HG03342 (cell line): Measurements from ENCODE around the gene CR1.
A peak's percentile ranks its signal among the peaks of the same experiment; 100 is the strongest.
"Not testable (repeated sequence)": the region's sequence is repeated elsewhere in the genome, so short reads cannot be mapped to it uniquely, and the experiment has no call there.

Source experiments
- ATAC-seq: cut with Tn5 transposase; IDR thresholded peaks from one replicate; pipeline ENCODE4 v1.9.1; 2021; ENCODE audit warnings: mild to moderate bottlenecking, moderate library complexity; ENCODE audit not compliant: unreplicated experiment

CR1 gene

DNA sequence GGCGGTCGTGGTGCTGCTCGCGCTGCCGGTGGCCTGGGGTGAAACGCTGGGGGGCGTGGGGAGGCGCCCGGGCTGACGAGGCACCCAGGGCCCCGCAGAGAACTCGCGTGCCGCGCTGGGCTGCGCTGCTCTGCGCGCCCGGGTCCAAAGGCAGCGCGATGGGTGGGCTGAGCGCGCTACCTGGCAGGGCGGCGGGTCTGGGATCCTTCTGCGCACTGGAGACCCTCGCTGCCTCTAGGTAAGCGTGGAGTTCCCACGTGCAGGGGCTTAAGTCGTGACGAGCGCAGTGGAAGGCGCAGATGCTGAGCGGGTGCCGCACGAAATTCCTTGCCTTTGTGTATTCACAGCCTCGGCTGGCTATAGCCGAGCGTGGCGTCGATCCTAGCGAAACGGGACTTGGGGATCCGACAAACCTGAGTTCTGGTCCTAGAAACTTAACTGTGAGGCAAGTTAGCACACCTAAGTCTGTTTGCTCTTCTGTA is 173.6 kb downstream of the CR1 start:
- ATAC-seq, result no peak

DNA sequence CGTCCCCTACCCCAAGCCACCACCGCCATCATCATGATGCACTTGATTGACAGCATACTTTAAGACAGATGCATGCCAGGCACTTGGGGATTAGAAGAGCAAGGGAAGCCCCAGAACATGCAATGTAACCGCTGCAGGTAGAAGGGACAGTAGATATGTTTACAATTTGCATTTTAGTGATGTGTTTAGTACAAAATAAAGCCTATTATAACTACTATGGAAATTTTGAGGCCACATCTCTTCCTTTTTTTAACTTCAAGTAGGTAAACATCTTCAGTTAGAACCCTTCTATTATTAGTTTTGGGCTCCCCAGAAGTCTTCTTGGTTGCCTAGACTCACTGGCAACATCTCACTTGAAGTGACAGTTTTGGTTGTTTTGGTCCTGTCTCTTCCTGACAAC is 174.2 kb downstream of the CR1 start:
- ATAC-seq, result peak; percentile 57

DNA sequence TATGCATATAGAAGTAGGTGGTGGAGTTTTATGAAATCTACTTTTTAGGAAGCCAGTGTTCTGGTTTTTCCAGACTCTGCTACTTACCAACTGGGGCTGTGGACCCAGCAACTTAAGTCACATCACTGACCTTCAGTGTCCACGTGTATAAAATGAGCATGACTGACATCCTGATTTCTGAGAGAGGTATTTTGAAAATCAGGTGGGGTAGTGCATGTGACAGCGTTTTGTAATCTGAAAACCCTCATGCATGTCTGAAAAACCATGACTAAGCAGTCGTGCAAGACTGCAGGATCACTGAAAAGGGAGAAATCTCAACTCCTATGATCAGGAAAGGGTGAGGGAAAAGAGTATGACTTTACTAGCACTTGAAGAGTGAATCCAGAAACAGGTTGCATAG is 175.0 kb downstream of the CR1 start:
- ATAC-seq, result no peak

DNA sequence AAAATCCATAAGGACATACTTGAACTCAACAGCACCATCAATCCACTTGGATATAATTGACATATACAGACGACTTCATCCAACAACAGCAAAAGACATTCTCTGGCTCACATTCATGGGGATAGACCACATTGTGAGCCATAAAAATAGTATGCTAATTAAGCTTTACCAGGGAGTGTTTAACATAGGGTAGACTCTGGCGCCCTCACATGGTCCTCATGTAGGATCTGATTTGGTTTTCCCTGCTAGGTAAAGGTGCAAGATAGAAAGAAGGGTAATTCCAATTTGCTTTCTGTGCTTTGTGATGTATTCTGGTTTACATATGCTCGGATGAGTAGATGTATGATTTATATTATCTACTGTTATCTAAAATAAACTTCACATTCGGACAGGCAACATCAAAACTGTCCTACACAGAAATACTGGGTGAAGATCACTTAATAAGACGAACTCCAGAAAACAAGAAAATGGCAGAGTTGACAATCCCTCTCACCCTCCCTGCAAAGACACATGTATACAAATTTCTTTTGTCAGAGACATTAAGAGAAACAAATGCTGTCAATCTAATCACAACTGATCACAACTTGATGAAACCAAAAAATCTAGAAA is 176.7 kb downstream of the CR1 start:
- no peak for ATAC-seq

DNA sequence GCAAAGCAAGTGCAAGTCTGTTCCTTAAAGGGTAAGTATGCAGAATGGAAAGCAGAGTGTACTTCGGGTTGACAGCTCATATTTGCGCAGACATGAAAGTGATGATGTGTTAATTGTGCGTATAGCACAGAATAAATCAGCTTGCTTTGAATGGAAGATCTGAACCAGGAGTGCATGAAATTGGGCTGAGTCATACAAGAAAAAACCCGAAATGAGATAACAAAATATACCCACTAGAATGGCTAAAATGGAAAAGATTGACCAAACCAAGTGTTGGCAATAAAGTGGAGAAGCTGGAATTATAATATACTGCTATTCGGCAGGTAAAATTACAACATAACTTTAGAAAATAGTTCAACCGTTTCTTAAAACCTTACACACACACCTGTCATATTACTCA is 177.4 kb downstream of the CR1 start:
- no peak for ATAC-seq

- no peak for ATAC-seq
Observed at GRCh38 chr1:207676153-207676552, 180.2 kb downstream of the CR1 start.

DNA sequence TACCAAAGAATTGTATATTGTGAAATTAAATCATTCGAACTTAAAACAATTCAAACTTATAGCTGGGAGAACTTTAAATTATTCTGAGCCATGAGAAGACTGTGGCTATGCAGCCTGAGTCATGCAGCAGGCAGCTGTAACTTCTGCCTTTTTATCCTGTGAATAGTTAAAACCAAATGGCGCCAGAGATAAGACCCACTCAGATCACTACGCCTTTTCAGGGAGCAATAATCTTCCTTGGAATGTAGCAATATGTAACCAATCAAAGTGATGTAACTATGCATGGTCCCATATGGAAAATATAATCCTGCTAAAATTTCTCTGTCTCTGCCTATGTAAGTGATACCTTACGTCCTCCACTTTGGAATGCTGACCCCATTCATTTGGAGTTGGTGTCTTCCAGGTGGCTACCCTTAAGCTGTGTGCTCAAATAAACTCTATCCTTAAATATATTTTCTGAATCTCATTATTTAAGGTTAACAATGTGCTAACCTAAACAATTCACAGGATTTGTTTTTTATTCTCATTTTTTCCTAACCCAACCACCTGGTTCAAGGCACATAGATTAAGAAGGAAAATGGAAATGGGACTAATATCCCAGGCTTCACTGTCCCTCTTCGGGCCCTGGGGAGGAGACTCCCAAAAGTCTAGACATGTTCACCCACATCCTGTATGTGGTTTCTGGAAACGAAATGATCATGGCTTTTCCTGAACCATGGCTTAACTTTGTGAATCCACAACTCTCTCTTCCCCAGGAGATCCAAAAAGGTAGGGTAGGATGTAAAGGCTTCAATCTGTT is 184.8 kb downstream of the CR1 start:
- ATAC-seq, result not testable (repeated sequence)

GRCh38 chr1:207682872-207683434 is 187.0 kb downstream of the CR1 start:
- ATAC-seq, result not testable (repeated sequence)

DNA sequence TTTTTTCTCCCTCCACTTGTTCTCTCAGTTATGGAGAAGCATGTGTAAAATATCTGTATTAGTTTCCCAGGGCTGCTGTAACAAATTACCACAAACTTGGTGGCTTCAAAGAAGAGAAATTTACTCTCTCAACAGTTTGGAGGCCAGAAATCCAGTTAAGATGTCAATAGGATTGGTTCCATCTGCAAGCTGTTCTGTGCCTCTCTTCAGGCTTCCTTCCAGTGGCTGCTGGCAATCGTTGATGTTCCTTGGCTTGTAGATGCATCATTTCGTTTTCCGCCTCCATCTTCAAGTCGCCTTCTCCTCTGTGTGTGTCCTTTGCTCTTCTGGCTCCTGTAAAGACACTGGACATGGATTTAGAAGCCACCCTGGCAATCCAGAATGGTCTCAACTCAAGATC is 194.6 kb downstream of the CR1 start:
- not testable (repeated sequence) for ATAC-seq

- ATAC-seq, result no peak
Observed at GRCh38 chr1:207691010-207691409, 195.1 kb downstream of the CR1 start.
